ENCODE data around the gene MYO16. TPM values are rescaled to one million over a fixed set of nuclear protein-coding genes. Genes with fewer than 3 reads are reported as not detected.
"Not testable (repeated sequence)": the region's sequence is repeated elsewhere in the genome, so short reads cannot be mapped to it uniquely, and the experiment has no call there.

The MYO16 gene
- polyA plus RNA-seq, 3 donors from 2014 or later = not detected

- Mint-ChIP-seq H3K9me3 (peaks cover 0 to 4% (median 0%) of the 10 kb centered on the region in 6 donors), H3K36me3 (no peaks in the 10 kb centered on the region), H3K27me3 (ENCODE audit: low read depth in 3 of 3) (peaks cover 0 to 2% (median under 1%) of the 10 kb centered on the region in 3 donors), H3K27ac (no peak overlapping the region), H3K4me1 (no peaks in the 10 kb centered on the region), H3K4me3 (no peak overlapping the region)
- no peak for DNase-seq
These were observed 358.5 kb downstream of the MYO16 start for GRCh38 chr13:108987944-108988343.

GRCh38 chr13:108991416-108991815, 362.0 kb downstream of the MYO16 start:
- not testable (repeated sequence) for H3K27ac Mint-ChIP-seq

DNA sequence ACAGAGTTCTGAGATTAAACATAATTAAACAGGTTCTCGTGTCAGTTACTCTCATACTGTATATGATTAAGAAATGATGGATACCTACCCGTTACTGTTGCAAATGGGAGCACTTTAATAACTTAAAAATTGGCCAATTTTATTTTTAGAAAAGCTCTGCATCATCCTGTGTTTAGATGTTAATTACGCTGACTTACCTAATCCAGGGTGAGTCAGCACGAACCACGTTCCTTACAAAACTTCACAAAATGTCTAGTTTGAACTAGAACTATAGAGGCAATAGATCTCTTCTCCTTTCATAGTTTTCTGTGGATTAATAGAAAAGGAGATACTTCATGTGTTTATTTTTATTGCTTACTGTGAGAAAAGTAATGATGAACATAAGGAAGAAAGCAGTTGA, 363.9 kb downstream of the MYO16 start:
- no peak overlapping the region for H3K4me3 Mint-ChIP-seq
- no peaks in the 10 kb centered on the region for H3K27me3 Mint-ChIP-seq (ENCODE audit: low read depth in 3 of 3)
- H3K9me3 Mint-ChIP-seq = peaks cover 0 to 2% (median 0%) of the 10 kb centered on the region in 6 donors
- H3K27ac Mint-ChIP-seq = no peak overlapping the region
- no peaks in the 10 kb centered on the region for H3K36me3 Mint-ChIP-seq
- no peak for DNase-seq
- no peaks in the 10 kb centered on the region for H3K4me1 Mint-ChIP-seq

More at GRCh38 chr13:108991416-108991815, 362.0 kb downstream of the MYO16 start:
- not testable (repeated sequence) for H3K36me3 Mint-ChIP-seq; H3K27me3 Mint-ChIP-seq (ENCODE audit: low read depth in 3 of 3); DNase-seq; H3K4me1 Mint-ChIP-seq; H3K9me3 Mint-ChIP-seq; H3K4me3 Mint-ChIP-seq

DNA sequence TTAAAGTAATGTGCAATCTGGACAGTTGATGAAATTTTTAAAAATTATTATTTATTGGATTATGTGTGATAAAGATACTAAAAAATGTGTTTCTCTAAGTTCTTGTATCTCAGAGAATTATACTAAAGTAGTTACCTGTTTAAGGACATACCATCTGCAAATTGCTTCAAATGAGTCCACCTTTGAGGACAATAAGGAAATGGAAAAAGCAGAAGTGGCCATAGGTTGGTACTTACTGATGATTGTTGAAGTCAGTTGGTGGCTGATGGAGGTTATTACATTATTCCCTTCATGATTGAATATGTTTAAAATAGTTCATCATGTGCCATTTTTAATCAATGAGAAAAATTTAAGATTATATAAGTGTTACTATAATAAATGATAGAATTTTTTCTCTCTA, 367.0 kb downstream of the MYO16 start:
- H3K4me3 Mint-ChIP-seq = no peak overlapping the region
- no peak for DNase-seq
- no peaks in the 10 kb centered on the region for H3K4me1 Mint-ChIP-seq
- H3K27me3 Mint-ChIP-seq (ENCODE audit: low read depth in 3 of 3) = no peaks in the 10 kb centered on the region
- no peaks in the 10 kb centered on the region for H3K36me3 Mint-ChIP-seq
- H3K27ac Mint-ChIP-seq = no peak overlapping the region
- peaks cover 0 to 2% (median 0%) of the 10 kb centered on the region in 6 donors for H3K9me3 Mint-ChIP-seq

DNA sequence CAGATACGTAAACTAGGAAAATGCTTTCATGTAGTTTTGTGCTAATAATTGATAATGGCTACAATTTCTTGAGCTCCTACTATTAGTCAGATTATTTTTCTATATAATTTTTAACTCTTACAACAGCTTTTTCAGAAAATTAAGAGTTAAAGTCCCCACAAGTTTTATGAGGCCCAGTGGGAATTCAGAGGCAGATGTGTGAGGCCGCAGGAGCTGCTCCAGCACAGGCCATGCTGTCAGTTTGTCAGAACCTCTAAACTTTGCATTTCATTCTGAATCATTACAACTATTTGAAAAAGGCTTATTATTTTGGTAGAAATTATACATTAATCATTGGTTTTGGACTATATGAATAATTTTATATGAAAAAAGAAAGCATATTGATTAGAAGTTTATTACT, 370.8 kb downstream of the MYO16 start:
- Mint-ChIP-seq H3K9me3 (peaks cover 0 to 2% (median 0%) of the 10 kb centered on the region in 6 donors), H3K27me3 (ENCODE audit: low read depth in 3 of 3) (peaks cover 0 to 2% (median 0%) of the 10 kb centered on the region in 3 donors), H3K4me1 (no peaks in the 10 kb centered on the region), H3K27ac (no peak overlapping the region), H3K36me3 (no peaks in the 10 kb centered on the region), H3K4me3 (no peak overlapping the region)
- no peak for DNase-seq

DNA sequence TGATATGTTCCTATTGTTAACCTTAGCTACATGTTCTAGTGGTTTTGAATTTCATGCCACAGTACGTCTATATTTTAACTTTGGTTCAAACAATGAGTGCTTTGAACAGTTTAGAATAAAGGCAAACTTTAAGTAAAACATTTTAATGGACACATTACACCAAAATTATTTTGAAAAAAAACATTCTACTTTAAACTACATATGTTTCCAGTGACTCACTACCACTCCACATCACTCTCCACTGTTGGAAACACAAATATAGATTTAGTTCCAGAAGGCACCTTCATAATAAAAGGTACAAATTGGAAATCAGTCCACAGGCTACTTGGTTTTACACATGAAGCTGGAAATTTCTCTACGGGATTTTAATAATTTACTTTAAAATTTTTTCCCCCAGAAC, 373.5 kb downstream of the MYO16 start:
- DNase-seq = no peak
- Mint-ChIP-seq H3K27me3 (ENCODE audit: low read depth in 3 of 3) (peaks cover 0 to 3% (median 0%) of the 10 kb centered on the region in 3 donors), H3K36me3 (no peaks in the 10 kb centered on the region), H3K27ac (no peak overlapping the region), H3K4me3 (no peak overlapping the region), H3K9me3 (no peaks in the 10 kb centered on the region), H3K4me1 (no peaks in the 10 kb centered on the region)

DNA sequence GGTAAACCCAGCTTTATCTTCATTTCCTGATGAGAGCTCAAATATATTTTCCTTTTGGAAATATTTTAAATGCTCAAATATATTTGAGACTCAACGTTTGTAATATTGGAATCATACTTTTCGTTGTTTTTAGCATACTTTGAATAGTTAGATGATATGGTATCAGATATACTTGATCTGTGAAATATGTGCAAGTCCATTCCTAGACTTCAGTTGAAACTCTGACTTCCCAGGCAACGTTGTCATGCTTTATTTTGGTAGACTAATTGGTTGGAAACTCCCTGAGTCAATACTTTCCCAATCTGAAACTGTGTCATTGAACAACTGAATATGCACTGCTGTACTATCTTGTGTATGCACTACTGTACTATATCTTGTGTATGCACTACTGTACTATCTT, 378.5 kb downstream of the MYO16 start:
- Mint-ChIP-seq H3K27ac (no peak overlapping the region), H3K4me3 (no peak overlapping the region), H3K4me1 (no peaks in the 10 kb centered on the region), H3K9me3 (no peaks in the 10 kb centered on the region), H3K27me3 (ENCODE audit: low read depth in 3 of 3) (peaks cover 0 to 2% (median 0%) of the 10 kb centered on the region in 3 donors), H3K36me3 (no peaks in the 10 kb centered on the region)
- DNase-seq = no peak

- Mint-ChIP-seq H3K4me3 (no peak overlapping the region), H3K36me3 (no peaks in the 10 kb centered on the region), H3K27me3 (ENCODE audit: low read depth in 3 of 3) (peaks cover 0 to 2% (median 0%) of the 10 kb centered on the region in 3 donors), H3K4me1 (no peaks in the 10 kb centered on the region), H3K27ac (no peak overlapping the region), H3K9me3 (peaks cover 0 to 6% (median 0%) of the 10 kb centered on the region in 6 donors)
- no peak for DNase-seq
These were observed 380.3 kb downstream of the MYO16 start for GRCh38 chr13:109009756-109010155.

DNA sequence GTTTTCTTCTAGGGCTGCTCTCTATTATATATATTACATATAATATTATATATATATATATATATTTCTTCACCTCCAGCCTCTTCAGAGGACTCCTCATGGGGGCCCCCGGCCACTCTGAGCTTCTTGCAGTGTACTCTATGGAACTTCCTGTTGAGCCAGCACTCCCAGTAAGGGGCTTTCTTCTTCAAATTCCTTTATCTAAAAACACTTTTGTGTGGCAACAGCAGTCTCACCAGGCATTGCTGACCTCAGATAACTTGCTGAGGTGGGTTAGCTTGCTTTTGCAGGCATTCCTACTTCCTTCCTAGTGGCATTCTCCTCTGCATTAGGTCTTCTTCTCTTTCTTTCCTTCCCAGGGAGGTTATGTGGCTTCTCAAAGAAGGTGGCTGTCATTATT, 381.5 kb downstream of the MYO16 start:
- no peak for DNase-seq
- no peak overlapping the region for H3K27ac Mint-ChIP-seq
- no peaks in the 10 kb centered on the region for H3K36me3 Mint-ChIP-seq
- no peaks in the 10 kb centered on the region for H3K4me1 Mint-ChIP-seq
- H3K4me3 Mint-ChIP-seq = no peak overlapping the region
- H3K27me3 Mint-ChIP-seq (ENCODE audit: low read depth in 3 of 3) = peaks cover 0 to 3% (median 0%) of the 10 kb centered on the region in 3 donors
- peaks cover 0 to 6% (median 0%) of the 10 kb centered on the region in 6 donors for H3K9me3 Mint-ChIP-seq

DNA sequence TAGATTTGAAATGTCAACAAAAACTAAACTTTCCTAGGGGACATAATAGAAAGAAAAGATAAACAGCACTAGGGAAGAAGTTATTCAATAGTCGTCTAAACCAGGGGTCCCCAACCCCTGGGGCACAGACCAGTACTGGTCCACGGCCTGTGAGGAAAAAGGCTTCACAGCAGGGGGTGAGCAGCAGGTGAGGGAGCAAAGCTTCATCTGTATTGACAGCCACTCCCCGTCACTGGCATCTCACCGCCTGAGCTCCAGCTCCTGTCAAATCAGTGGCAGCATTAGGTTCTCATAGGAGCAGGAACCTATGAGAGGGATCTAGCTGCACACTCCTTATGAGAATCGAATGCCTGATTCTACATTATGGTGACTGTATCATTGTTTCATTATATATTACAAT, 382.7 kb downstream of the MYO16 start:
- no peaks in the 10 kb centered on the region for H3K36me3 Mint-ChIP-seq
- H3K9me3 Mint-ChIP-seq = peaks cover 0 to 11% (median 0%) of the 10 kb centered on the region in 6 donors
- DNase-seq = no peak
- H3K27me3 Mint-ChIP-seq (ENCODE audit: low read depth in 3 of 3) = peaks cover 0 to 10% (median 0%) of the 10 kb centered on the region in 3 donors
- H3K4me1 Mint-ChIP-seq = no peaks in the 10 kb centered on the region
- H3K27ac Mint-ChIP-seq = no peak overlapping the region
- H3K4me3 Mint-ChIP-seq = no peak overlapping the region

GRCh38 chr13:109021558-109021957, 392.1 kb downstream of the MYO16 start:
- Mint-ChIP-seq H3K36me3 (no peaks in the 10 kb centered on the region), H3K9me3 (peaks cover 0 to 4% (median 0%) of the 10 kb centered on the region in 6 donors), H3K4me1 (no peaks in the 10 kb centered on the region), H3K27ac (no peak overlapping the region), H3K27me3 (ENCODE audit: low read depth in 3 of 3) (peaks cover 0 to 5% (median 0%) of the 10 kb centered on the region in 3 donors), H3K4me3 (no peak overlapping the region)
- DNase-seq = no peak

GRCh38 chr13:109024611-109025010, 395.2 kb downstream of the MYO16 start:
- H3K4me1 Mint-ChIP-seq = no peaks in the 10 kb centered on the region
- H3K27ac Mint-ChIP-seq = no peak overlapping the region
- DNase-seq = no peak
- no peaks in the 10 kb centered on the region for H3K9me3 Mint-ChIP-seq
- H3K27me3 Mint-ChIP-seq (ENCODE audit: low read depth in 3 of 3) = no peaks in the 10 kb centered on the region
- no peak overlapping the region for H3K4me3 Mint-ChIP-seq
- H3K36me3 Mint-ChIP-seq = no peaks in the 10 kb centered on the region

GRCh38 chr13:109026266-109026665, 396.9 kb downstream of the MYO16 start:
- H3K9me3 Mint-ChIP-seq = no peaks in the 10 kb centered on the region
- no peak overlapping the region for H3K27ac Mint-ChIP-seq
- no peaks in the 10 kb centered on the region for H3K36me3 Mint-ChIP-seq
- H3K27me3 Mint-ChIP-seq (ENCODE audit: low read depth in 3 of 3) = no peaks in the 10 kb centered on the region
- H3K4me3 Mint-ChIP-seq = no peak overlapping the region
- no peak for DNase-seq
- no peaks in the 10 kb centered on the region for H3K4me1 Mint-ChIP-seq

DNA sequence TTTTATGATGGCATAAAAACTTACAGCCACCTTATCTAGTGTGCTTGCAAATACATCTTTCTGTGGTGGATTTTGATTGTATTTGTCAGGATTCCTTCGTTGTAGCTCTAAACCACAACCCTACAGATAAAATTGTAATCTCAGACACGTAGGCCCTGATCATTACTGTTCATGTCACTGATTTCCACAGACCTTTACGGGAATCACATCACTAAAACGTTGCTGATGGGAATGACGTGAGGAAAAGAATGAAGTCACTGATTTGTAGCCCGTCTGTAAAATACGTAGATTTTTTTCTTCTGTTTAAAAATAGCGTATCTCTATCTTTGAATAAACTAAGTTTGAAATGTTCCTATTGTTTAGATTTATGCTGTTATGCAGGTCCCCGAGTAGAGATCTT, 399.2 kb downstream of the MYO16 start:
- Mint-ChIP-seq H3K27me3 (ENCODE audit: low read depth in 3 of 3) (peaks cover 0 to 1% (median 0%) of the 10 kb centered on the region in 3 donors), H3K9me3 (peaks cover 0 to 4% (median 0%) of the 10 kb centered on the region in 6 donors), H3K4me3 (no peak overlapping the region), H3K27ac (no peak overlapping the region), H3K4me1 (no peaks in the 10 kb centered on the region), H3K36me3 (no peaks in the 10 kb centered on the region)
- no peak for DNase-seq

DNA sequence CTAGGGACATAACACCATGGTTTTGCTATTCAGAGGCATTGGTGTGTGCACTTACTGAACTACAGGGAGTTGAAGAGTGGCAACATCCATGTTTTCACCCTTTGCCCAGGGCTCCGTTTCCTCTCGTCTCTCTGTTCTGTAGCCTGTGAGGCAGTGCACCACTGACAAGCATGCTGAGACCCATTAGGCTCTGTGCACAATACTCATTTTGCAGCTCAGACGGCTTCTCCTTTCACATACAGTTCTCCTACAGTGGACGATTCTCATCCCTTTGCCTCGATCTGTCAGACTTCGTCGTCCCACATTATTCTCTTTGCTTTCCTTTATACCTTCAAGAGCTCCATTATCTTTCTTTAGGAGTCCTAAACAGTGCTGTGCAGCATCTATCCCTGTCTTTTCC, 403.7 kb downstream of the MYO16 start:
- Mint-ChIP-seq H3K27me3 (ENCODE audit: low read depth in 3 of 3) (peaks cover 0 to 3% (median 2%) of the 10 kb centered on the region in 3 donors), H3K9me3 (peaks cover 0 to 4% (median under 1%) of the 10 kb centered on the region in 6 donors), H3K27ac (no peak overlapping the region), H3K36me3 (no peaks in the 10 kb centered on the region), H3K4me3 (no peak overlapping the region), H3K4me1 (no peaks in the 10 kb centered on the region)
- no peak for DNase-seq
